ENCODE data around the gene ACY1. TPM values are rescaled to one million over a fixed set of nuclear protein-coding genes. Genes with fewer than 3 reads are reported as not detected.

The ACY1 gene
- total and polyA plus RNA-seq, 12 donors = 18.7 to 45.6 (median 25.0) TPM

- Histone ChIP-seq H3K4me1 (peaks cover 0 to 29% (median 15%) of the 10 kb centered on the region in 9 donors), H3K36me3 (peaks cover 0 to 33% (median 10%) of the 10 kb centered on the region in 9 donors), H3K9me3 (no peaks in the 10 kb centered on the region), H3K27ac (no peak overlapping the region), H3K4me3 (no peak overlapping the region), H3K27me3 (peaks cover 0 to 23% (median 0%) of the 10 kb centered on the region in 7 donors)
- ATAC-seq = no peak
- 77 to 78% methylated on average over 6 of the region's 6 CpGs for WGBS, 2 donors
- intact Hi-C loops (cut with DNase I) = no loop called here
- TF ChIP-seq, protein P1, sequence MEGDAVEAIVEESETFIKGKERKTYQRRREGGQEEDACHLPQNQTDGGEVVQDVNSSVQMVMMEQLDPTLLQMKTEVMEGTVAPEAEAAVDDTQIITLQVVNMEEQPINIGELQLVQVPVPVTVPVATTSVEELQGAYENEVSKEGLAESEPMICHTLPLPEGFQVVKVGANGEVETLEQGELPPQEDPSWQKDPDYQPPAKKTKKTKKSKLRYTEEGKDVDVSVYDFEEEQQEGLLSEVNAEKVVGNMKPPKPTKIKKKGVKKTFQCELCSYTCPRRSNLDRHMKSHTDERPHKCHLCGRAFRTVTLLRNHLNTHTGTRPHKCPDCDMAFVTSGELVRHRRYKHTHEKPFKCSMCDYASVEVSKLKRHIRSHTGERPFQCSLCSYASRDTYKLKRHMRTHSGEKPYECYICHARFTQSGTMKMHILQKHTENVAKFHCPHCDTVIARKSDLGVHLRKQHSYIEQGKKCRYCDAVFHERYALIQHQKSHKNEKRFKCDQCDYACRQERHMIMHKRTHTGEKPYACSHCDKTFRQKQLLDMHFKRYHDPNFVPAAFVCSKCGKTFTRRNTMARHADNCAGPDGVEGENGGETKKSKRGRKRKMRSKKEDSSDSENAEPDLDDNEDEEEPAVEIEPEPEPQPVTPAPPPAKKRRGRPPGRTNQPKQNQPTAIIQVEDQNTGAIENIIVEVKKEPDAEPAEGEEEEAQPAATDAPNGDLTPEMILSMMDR (IDR thresholded peaks at IDR 0.05) = no peak
- no peak for DNase-seq
Observed at GRCh38 chr3:51954105-51954504, 29.2 kb upstream of the ACY1 start.

DNA sequence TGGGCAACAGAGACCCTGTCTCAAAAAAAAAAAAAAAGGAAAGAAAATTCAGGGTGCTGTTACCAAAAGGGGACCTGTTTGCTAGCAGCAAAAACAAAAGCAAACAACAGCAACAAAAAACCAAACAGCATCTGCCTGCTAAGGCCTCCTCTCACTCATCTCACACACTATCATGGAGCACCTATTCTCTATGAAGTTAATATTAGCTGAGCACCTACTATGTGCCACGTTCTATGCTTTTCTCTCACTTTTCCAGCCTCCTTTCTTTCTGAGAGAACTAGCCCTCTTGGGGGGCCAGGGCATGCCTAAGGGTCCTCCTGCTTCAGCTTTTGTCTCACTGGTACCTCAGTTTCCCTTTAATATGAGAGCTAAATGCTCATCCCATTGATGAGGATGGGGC lies 28.6 kb upstream of the ACY1 start:
- Histone ChIP-seq H3K4me1 (peaks cover 0 to 29% (median 15%) of the 10 kb centered on the region in 9 donors), H3K27ac (no peak overlapping the region), H3K4me3 (no peak overlapping the region), H3K9me3 (no peaks in the 10 kb centered on the region), H3K36me3 (peaks cover 0 to 33% (median 12%) of the 10 kb centered on the region in 9 donors), H3K27me3 (peaks cover 0 to 23% (median 0%) of the 10 kb centered on the region in 7 donors)
- WGBS, 2 donors = 86 to 100% methylated on average over 1 of the region's 1 CpG
- ATAC-seq (no peak), DNase-seq (no peak)
- intact Hi-C loops (cut with DNase I) = no loop called here
- TF ChIP-seq, protein P1 (IDR thresholded peaks at IDR 0.05) = no peak

- peaks cover 0 to 23% (median 0%) of the 10 kb centered on the region in 7 donors for H3K27me3 ChIP-seq
- H3K36me3 ChIP-seq = peaks cover 0 to 33% (median 17%) of the 10 kb centered on the region in 9 donors
- intact Hi-C loops (cut with DNase I) = no loop called here
- peak in 2 of 8 donors; percentile 6 to 16 for ATAC-seq
- peaks cover 0 to 29% (median 15%) of the 10 kb centered on the region in 9 donors for H3K4me1 ChIP-seq
- peak within 1 kb of the TSS; percentile 18 to 63 (median 52) for H3K4me3 ChIP-seq
- no peak for DNase-seq
- H3K27ac ChIP-seq = peak within 1 kb of the TSS; percentile 75 to 89 (median 82)
- no peaks in the 10 kb centered on the region for H3K9me3 ChIP-seq
- WGBS, 2 donors = 18 to 32% methylated on average over 33 of the region's 33 CpGs
- TF ChIP-seq, protein P1 (IDR thresholded peaks at IDR 0.05) = no peak
Observed at GRCh38 chr3:51955175-51955892, 28.0 kb upstream of the ACY1 start, which contains the start of gene GPR62. Gene GPR62 (plus strand): TSS chr3:51955381. CDS start chr3:51955653, 272 bp downstream.

DNA sequence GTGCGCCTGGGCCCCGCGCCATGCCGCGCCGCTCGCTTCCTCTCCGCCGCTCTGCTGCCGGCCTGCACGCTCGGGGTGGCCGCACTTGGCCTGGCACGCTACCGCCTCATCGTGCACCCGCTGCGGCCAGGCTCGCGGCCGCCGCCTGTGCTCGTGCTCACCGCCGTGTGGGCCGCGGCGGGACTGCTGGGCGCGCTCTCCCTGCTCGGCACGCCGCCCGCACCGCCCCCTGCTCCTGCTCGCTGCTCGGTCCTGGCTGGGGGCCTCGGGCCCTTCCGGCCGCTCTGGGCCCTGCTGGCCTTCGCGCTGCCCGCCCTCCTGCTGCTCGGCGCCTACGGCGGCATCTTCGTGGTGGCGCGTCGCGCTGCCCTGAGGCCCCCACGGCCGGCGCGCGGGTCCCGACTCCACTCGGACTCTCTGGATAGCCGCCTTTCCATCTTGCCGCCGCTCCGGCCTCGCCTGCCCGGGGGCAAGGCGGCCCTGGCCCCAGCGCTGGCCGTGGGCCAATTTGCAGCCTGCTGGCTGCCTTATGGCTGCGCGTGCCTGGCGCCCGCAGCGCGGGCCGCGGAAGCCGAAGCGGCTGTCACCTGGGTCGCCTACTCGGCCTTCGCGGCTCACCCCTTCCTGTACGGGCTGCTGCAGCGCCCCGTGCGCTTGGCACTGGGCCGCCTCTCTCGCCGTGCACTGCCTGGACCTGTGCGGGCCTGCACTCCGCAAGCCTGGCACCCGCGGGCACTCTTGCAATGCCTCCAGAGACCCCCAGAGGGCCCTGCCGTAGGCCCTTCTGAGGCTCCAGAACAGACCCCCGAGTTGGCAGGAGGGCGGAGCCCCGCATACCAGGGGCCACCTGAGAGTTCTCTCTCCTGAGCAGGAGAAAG lies 27.2 kb upstream of the ACY1 start:
- Histone ChIP-seq H3K4me1 (peaks cover 3 to 29% (median 17%) of the 10 kb centered on the region in 9 donors), H3K27ac (peak overlapping the region; percentile 75 to 89 (median 82)), H3K36me3 (peaks cover 0 to 41% (median 17%) of the 10 kb centered on the region in 9 donors), H3K9me3 (no peaks in the 10 kb centered on the region), H3K27me3 (peaks cover 0 to 23% (median 0%) of the 10 kb centered on the region in 7 donors), H3K4me3 (peak overlapping the region; percentile 18 to 63 (median 52))
- DNase-seq (peak; percentile 50 to 70), ATAC-seq (peak; percentile 74 to 93 (median 80))
- TF ChIP-seq, protein P1 (IDR thresholded peaks at IDR 0.05) = peak; percentile 31 to 54 (median 49)
- WGBS, 2 donors = 3% methylated on average over 93 to 97 of the region's 97 CpGs
- intact Hi-C loops (cut with DNase I) = no loop called here
